ENCODE results near the gene GABARAPL1. TPM values are rescaled to one million over a fixed set of nuclear protein-coding genes. Genes with fewer than 3 reads are reported as not detected.

GABARAPL1 gene
- polyA plus RNA-seq, 2 of the 4 experiments (the other 2 are of a cell fraction): 35.9 to 46.2 TPM

- TF ChIP-seq ELK1 (IDR thresholded peaks at IDR 0.05; ENCODE audit: low read depth, low read length) (no peak), TP53 (CRISPR knock-in tag; IDR thresholded peaks at IDR 0.05) (no peak), ESRRA (IDR thresholded peaks at IDR 0.05; ENCODE audit: borderline replicate concordance, low read length) (no peak), POLR2AphosphoS2 (conservative IDR thresholded peaks at IDR 0.05; ENCODE audit: low read length) (no peak), NR3C1 (IDR thresholded peaks at IDR 0.05) (no peak)
These were observed 49.6 kb upstream of the GABARAPL1 start (continued) for GRCh38 chr12:10163084-10163483.

GRCh38 chr12:10165421-10165820, 47.3 kb upstream of the GABARAPL1 start:
- Histone ChIP-seq H3K27ac (no peak overlapping the region), H3K4me2 (no peak overlapping the region), H3K9me3 (no peaks in the 10 kb centered on the region), H3K4me1 (peaks cover 17% of the 10 kb centered on the region; the same call in 2 of the 3 replicates), H3K4me3 (no peak overlapping the region)
- DNase-seq (ENCODE audit: low read depth in 1 of 2, low spot score in 1 of 2) (no peak), ATAC-seq (no peak), FAIRE-seq (no peak)
- WGBS (ENCODE audit: missing lambda C conversion rate): 2% methylated on average over 1 of the region's 1 CpG
- CTCF ChIA-PET: interaction anchor here (1.5 to 2.2 kb wide), 2 partner anchors 12 kb away, joined by 7 read pairs; no protein-coding TSS in a partner anchor
- TF ChIP-seq CEBPB (IDR thresholded peaks at IDR 0.05) (no peak), ESRRA (IDR thresholded peaks at IDR 0.05; ENCODE audit: borderline replicate concordance, low read length) (no peak), GATA3 (IDR thresholded peaks at IDR 0.05; ENCODE audit: borderline replicate concordance) (no peak), MAX (IDR thresholded peaks at IDR 0.05) (no peak), E2F6 (IDR thresholded peaks at IDR 0.05; ENCODE audit: borderline replicate concordance, low read depth) (no peak), KDM1A (IDR thresholded peaks at IDR 0.05; ENCODE audit: low read depth) (no peak), HEYL (CRISPR knock-in tag; IDR thresholded peaks at IDR 0.05) (no peak), FOXS1 (CRISPR knock-in tag; IDR thresholded peaks at IDR 0.05) (no peak), TP53 (CRISPR knock-in tag; IDR thresholded peaks at IDR 0.05) (no peak), PBX3 (IDR thresholded peaks at IDR 0.05) (no peak), ZFP36 (IDR thresholded peaks at IDR 0.05; ENCODE audit: borderline replicate concordance, partially characterized antibody) (no peak), EP300 (IDR thresholded peaks at IDR 0.05) (no peak), MAZ (IDR thresholded peaks at IDR 0.05; ENCODE audit: borderline replicate concordance, low read depth, low read length) (no peak)
- POLR2A ChIA-PET: no interaction called here

GRCh38 chr12:10167599-10167998, 45.1 kb upstream of the GABARAPL1 start:
- peaks cover 27% of the 10 kb centered on the region; the same call in 2 of the 3 replicates for H3K4me1 ChIP-seq
- no peak overlapping the region for H3K4me3 ChIP-seq
- H3K9me3 ChIP-seq: no peaks in the 10 kb centered on the region
- POLR2A ChIA-PET: no interaction called here
- no peak for DNase-seq (ENCODE audit: low read depth in 1 of 2, low spot score in 1 of 2)
- CTCF ChIA-PET: interaction anchor here (1.1 kb wide), 1 partner anchor 22 kb away, joined by 3 read pairs; no protein-coding TSS in a partner anchor
- WGBS (ENCODE audit: missing lambda C conversion rate): 63% methylated on average over 5 of the region's 5 CpGs
- H3K4me2 ChIP-seq: no peak overlapping the region
- TF ChIP-seq BHLHE40 (IDR thresholded peaks at IDR 0.05; ENCODE audit: low read depth, low read length) (no peak), ZFP36 (IDR thresholded peaks at IDR 0.05; ENCODE audit: borderline replicate concordance, partially characterized antibody) (no peak)
- H3K27ac ChIP-seq: no peak overlapping the region
- no peak for ATAC-seq
- FAIRE-seq: no peak

- Histone ChIP-seq H3K27ac (no peak overlapping the region), H3K4me1 (peaks cover 27% of the 10 kb centered on the region; the same call in 2 of the 3 replicates), H3K9me3 (no peaks in the 10 kb centered on the region), H3K4me3 (no peak overlapping the region), H3K4me2 (peak overlapping the region; percentile 55)
- peak; percentile 23 for FAIRE-seq
- POLR2A ChIA-PET: interaction anchor here (0.6 kb wide), 1 partner anchor 43 kb away, joined by 3 read pairs; the partner anchor contains the start of gene GABARAPL1
- CTCF ChIA-PET: interaction anchor here (0.5 to 1.3 kb wide), 3 partner anchors 9 to 25 kb away, joined by 3 to 6 read pairs (median 3); no protein-coding TSS in a partner anchor
- peak; percentile 24 to 76; a peak in 4 of 6 replicates for ATAC-seq
- WGBS (ENCODE audit: missing lambda C conversion rate): 19% methylated on average over 3 of the region's 3 CpGs
- TF ChIP-seq RARB (CRISPR knock-in tag; IDR thresholded peaks at IDR 0.05) (no peak), PBX3 (IDR thresholded peaks at IDR 0.05) (no peak), KDM5A (IDR thresholded peaks at IDR 0.05) (no peak), CEBPB (IDR thresholded peaks at IDR 0.05) (no peak), HES2 (IDR thresholded peaks at IDR 0.05) (no peak), JUNB (IDR thresholded peaks at IDR 0.05) (no peak), CBX2 (IDR thresholded peaks at IDR 0.05; ENCODE audit: borderline replicate concordance, low read depth) (no peak), TP53 (CRISPR knock-in tag; IDR thresholded peaks at IDR 0.05) (no peak), HMGXB4 (CRISPR knock-in tag; IDR thresholded peaks at IDR 0.05; ENCODE audit: borderline replicate concordance) (no peak), JUN (IDR thresholded peaks at IDR 0.05) (no peak)
- DNase-seq (ENCODE audit: low read depth in 1 of 2, low spot score in 1 of 2): no peak
These were observed 43.6 kb upstream of the GABARAPL1 start for GRCh38 chr12:10169104-10169503.
